SK-N-SH (cell line): ENCODE results near the gene APPL2. TPM values are rescaled to one million over a fixed set of nuclear protein-coding genes. Genes with fewer than 3 reads are reported as not detected.

ENCODE experiments used
- CTCF ChIA-PET: fragments of 300-600, 350-600 bp; formaldehyde crosslinking; extraction: SDS; loops from one replicate; lab custom pipeline; 2021; lab: Yijun Ruan, JAX
- POLR2A ChIA-PET: fragments of 350-600 bp; sonication (Branson Sonifier 250); formaldehyde crosslinking; extraction: SDS; loops from one replicate; lab custom pipeline; 2020; ENCODE audit warnings: antibody characterized with exemption, inconsistent platforms; lab: Yijun Ruan, JAX
- DNase-seq: peaks from one replicate; pipeline ENCODE4 v3.0.0; 2012
- H2AFZ ChIP-seq: fragments of 200-600 bp; sonication (generic); 2 replicates; pipeline ENCODE4 v1.8.1; 2016; ENCODE audit warnings: antibody characterized with exemption, mild to moderate bottlenecking, low read depth
- H3F3A ChIP-seq: fragments of 200-600 bp; sonication (generic); replicated peaks from 2 replicates; pipeline ENCODE3; 2016; ENCODE audit warnings: antibody characterized with exemption, mild to moderate bottlenecking; ENCODE audit not compliant: insufficient read depth
- H3K27ac ChIP-seq, 2 experiments: fragments of 200-500 bp in 1 of 2; fragments of 200-600 bp in 1 of 2; sonication (Bioruptor generic) in 1 of 2; sonication (generic), shearing (Covaris generic) in 1 of 2; 2 replicates each; pipeline versions ENCODE4 v1.5.1 to v1.6.1; 2014 to 2016; ENCODE audit warnings: low read depth in 2 of 2, inconsistent platforms in 1 of 2, low read length in 1 of 2, mild to moderate bottlenecking in 1 of 2, mixed read lengths in 1 of 2
- H3K27me3 ChIP-seq: fragments of 200-600 bp; sonication (generic), shearing (Covaris generic); 2 replicates; pipeline ENCODE4 v1.6.1; 2016; ENCODE audit warnings: mixed run types; ENCODE audit not compliant: insufficient read depth
- H3K36me3 ChIP-seq, 2 experiments: fragments of 200-500 bp in 1 of 2; fragments of 200-600 bp in 1 of 2; sonication (Bioruptor generic) in 1 of 2; sonication (generic) in 1 of 2; replicated peaks in 1 of 2; 2 replicates each; pipeline versions ENCODE3 to v1.5.1; 2014 to 2016; ENCODE audit warnings: low read length in 1 of 2, mild to moderate bottlenecking in 1 of 2; ENCODE audit not compliant: insufficient read depth in 2 of 2, control insufficient read depth in 1 of 2
- H3K4me1 ChIP-seq, 2 experiments: fragments of 200-500 bp in 1 of 2; fragments of 200-600 bp in 1 of 2; sonication (Bioruptor generic) in 1 of 2; sonication (generic), shearing (Covaris generic) in 1 of 2; 2 replicates each; pipeline versions ENCODE4 v1.5.1 to v1.6.1; 2014 to 2016; ENCODE audit warnings: low read depth in 1 of 2, low read length in 1 of 2, mixed run types in 1 of 2; ENCODE audit not compliant: insufficient read depth in 2 of 2, control insufficient read depth in 1 of 2
- H3K4me2 ChIP-seq: fragments of 200-600 bp; sonication (generic), shearing (Covaris generic); 2 replicates; pipeline ENCODE4 v1.6.1; 2017; ENCODE audit warnings: mixed run types
- H3K4me3 ChIP-seq, 2 experiments: fragments of 200-500 bp in 1 of 2; fragments of 200-600 bp in 1 of 2; sonication (Bioruptor generic) in 1 of 2; sonication (generic), shearing (Covaris generic) in 1 of 2; 2 replicates each; pipeline versions ENCODE4 v1.5.1 to v1.8.1; 2014 to 2016; ENCODE audit warnings: low read depth in 2 of 2, inconsistent platforms in 1 of 2, low read length in 1 of 2, mild to moderate bottlenecking in 1 of 2, mixed read lengths in 1 of 2, moderate library complexity in 1 of 2
- H3K79me2 ChIP-seq: fragments of 200-600 bp; sonication (generic); 2 replicates; pipeline ENCODE4 v1.8.1; 2017; ENCODE audit warnings: mild to moderate bottlenecking; ENCODE audit not compliant: insufficient read depth
- H3K9ac ChIP-seq: fragments of 200-600 bp; sonication (generic); 2 replicates; pipeline ENCODE4 v1.6.1; 2017; ENCODE audit warnings: mixed run types
- H3K9me2 ChIP-seq: fragments of 200-600 bp; sonication (generic); 2 replicates; pipeline ENCODE4 v1.6.1; 2017; ENCODE audit warnings: mixed run types
- H3K9me3 ChIP-seq: fragments of 200-600 bp; sonication (generic); 2 replicates; pipeline ENCODE4 v1.6.1; 2017; ENCODE audit warnings: mixed run types, mild to moderate bottlenecking, moderate library complexity
- H4K20me1 ChIP-seq: fragments of 200-600 bp; sonication (generic); 2 replicates; pipeline ENCODE4 v1.6.1; 2017; ENCODE audit warnings: mild to moderate bottlenecking, mixed run types; ENCODE audit not compliant: insufficient read depth
- ELF1 ChIP-seq: IDR thresholded peaks from 2 replicates; pipeline ENCODE4 v1.4.0; 2012
- EP300 ChIP-seq, 2 experiments: IDR thresholded peaks; 2 replicates each; pipeline versions ENCODE4 v1.4.0 to v1.6.1; 2012; ENCODE audit warnings: borderline replicate concordance in 1 of 2, low read depth in 1 of 2, low read length in 1 of 2
- FOSL2 ChIP-seq: IDR thresholded peaks from 2 replicates; pipeline ENCODE4 v1.4.0; 2012; ENCODE audit warnings: low read depth, mild to moderate bottlenecking, moderate library complexity, borderline replicate concordance
- FOXJ3 ChIP-seq: sonication (generic); formaldehyde crosslinking; IDR thresholded peaks from 2 replicates; pipeline ENCODE4 v1.5.1; 2020; ENCODE audit warnings: mild to moderate bottlenecking, missing genetic modification reagents
- FOXM1 ChIP-seq: IDR thresholded peaks from 2 replicates; pipeline ENCODE4 v1.4.0; 2012; ENCODE audit warnings: low read depth, mild to moderate bottlenecking
- MEF2A ChIP-seq: IDR thresholded peaks from 2 replicates; pipeline ENCODE4 v1.4.0; 2012; ENCODE audit warnings: low read depth, borderline replicate concordance
- NFIC ChIP-seq: IDR thresholded peaks from 2 replicates; pipeline ENCODE4 v1.4.0; 2012; ENCODE audit warnings: borderline replicate concordance
- POLR2AphosphoS5 ChIP-seq: IDR thresholded peaks from 2 replicates; pipeline ENCODE4 v1.6.1; 2012; ENCODE audit warnings: low read depth, low read length
- RAD21 ChIP-seq: IDR thresholded peaks from 2 replicates; pipeline ENCODE4 v1.6.1; 2012; ENCODE audit warnings: mild to moderate bottlenecking, low read length
- RFX5 ChIP-seq: IDR thresholded peaks from 2 replicates; pipeline ENCODE4 v1.6.1; 2012; ENCODE audit warnings: mild to moderate bottlenecking, improper control_type of control experiment, low read length
- TCF12 ChIP-seq: IDR thresholded peaks from 2 replicates; pipeline ENCODE4 v1.4.0; 2012
- TEAD4 ChIP-seq: IDR thresholded peaks from 2 replicates; pipeline ENCODE4 v1.4.0; 2012; ENCODE audit warnings: mild to moderate bottlenecking, borderline replicate concordance; ENCODE audit not compliant: insufficient read depth
- WGBS: methylation state at CpG from one replicate; pipeline ENCODE4 v1.1.6; 2017; ENCODE audit warnings: low lambda C conversion rate; 5-methylcytosine and 5-hydroxymethylcytosine counted together
- polyA plus RNA-seq, 3 experiments: library from polyadenylated mRNA; depleted of rRNA; stranded (reverse); fragments of >200 nt; gene quantifications; 2 replicates each; pipeline ENCODE4 v1.2.3, GENCODE V29; 2012
- TF ChIP-seq, protein P1 (sequence below): IDR thresholded peaks from 2 replicates; pipeline ENCODE4 v1.6.1; 2012; ENCODE audit warnings: mild to moderate bottlenecking, low read depth, low read length, moderate library complexity
- TF ChIP-seq, protein P2 (sequence below): IDR thresholded peaks from 2 replicates; pipeline ENCODE4; 2012
- TF ChIP-seq, protein P3 (sequence below): fragments of 150-350 bp; IDR thresholded peaks from 2 replicates; pipeline ENCODE4 v1.6.1; 2016; ENCODE audit warnings: mild to moderate bottlenecking, low read depth, low read length
- TF ChIP-seq, protein P4 (sequence below): IDR thresholded peaks from 2 replicates; pipeline ENCODE4 v1.4.0; 2012; ENCODE audit warnings: low read depth, borderline replicate concordance
- TF ChIP-seq, protein P5 (sequence below): IDR thresholded peaks from 2 replicates; pipeline ENCODE4 v1.4.0; 2012; ENCODE audit warnings: low read depth, borderline replicate concordance

Gene APPL2
- polyA plus RNA-seq, 1 of the 3 experiments (the other 2 are of a cell fraction), result 59.2 TPM

DNA sequence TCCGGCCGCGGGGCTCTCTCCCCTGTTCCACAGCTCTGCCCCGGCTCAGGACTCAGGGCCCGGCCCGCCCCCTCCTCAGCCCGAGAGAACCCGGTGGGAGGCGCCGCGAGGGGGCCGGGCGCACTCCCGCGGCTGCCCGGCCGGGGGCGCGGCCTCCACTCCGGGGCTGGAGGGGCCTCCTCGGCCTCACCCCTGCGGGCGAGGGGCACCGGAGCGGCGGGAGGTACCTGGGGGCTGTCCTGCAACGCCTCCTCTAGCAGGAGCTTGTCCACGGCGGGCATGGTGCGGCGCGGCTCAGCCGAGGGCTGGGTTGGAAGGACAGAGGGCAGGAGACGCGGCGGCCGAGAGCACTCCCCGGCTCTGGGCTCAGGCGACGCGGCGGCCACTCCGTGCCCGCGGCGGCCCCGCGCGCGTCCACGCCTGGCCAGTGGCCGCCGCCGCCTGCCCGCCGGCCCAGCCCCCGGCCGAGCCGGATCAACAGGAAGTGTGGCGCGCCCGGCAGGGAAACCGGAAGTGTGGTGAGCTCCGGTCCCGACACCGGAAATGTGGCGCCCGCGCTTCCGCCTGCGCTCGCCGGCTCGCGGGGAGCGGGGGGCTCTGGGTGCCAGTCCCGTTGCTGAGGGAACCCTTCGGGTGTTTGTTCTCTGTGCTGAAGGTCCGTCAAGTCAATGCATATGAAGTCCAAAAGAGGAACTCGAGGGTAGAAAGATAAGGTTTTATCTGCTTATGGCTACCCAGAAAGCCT is at the start of gene APPL2 (continued):
- TF ChIP-seq FOXJ3 (CRISPR knock-in tag), result 0 out of 2 replicates have a peak, but pooled peaks have one; percentile 23

DNA sequence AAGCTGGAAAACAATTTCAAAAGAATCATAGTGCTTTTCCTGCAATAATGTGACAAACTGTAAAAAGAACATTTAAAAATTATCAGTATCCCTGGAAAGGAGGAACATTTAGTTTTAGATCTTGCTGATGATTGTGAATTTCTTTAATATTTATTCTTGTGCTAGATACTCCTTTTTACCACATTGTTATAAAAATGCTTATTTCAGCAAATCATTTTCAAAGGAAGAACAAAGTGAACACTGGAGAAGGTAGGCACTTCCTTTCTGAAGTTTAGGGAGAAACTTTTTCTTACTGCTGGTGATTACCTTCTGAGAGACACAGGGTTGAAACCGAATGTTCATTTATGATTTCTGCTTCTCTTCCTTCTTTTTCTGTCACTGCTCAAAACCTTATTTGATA is 49.4 kb upstream of the APPL2 start:
- Histone ChIP-seq H3F3A (peaks cover 4% of the 10 kb centered on the region), H3K9ac (no peak overlapping the region), H3K4me2 (no peak overlapping the region), H2AFZ (no peak overlapping the region), H3K4me3 (no peak overlapping the region), H3K27ac (no peak overlapping the region), H3K9me3 (no peaks in the 10 kb centered on the region), H3K79me2 (no peaks in the 10 kb centered on the region; the same call in 1 of the 2 replicates), H3K9me2 (no peaks in the 10 kb centered on the region), H3K4me1 (peaks cover 0 to 3% of the 10 kb centered on the region in 2 experiments; a peak in 1 of 4 replicates), H3K36me3 (no peaks in the 10 kb centered on the region), H3K27me3 (no peaks in the 10 kb centered on the region), H4K20me1 (no peaks in the 10 kb centered on the region)
- WGBS, result 28% methylated on average over 1 of the region's 1 CpG
- CTCF ChIA-PET, result no interaction called here
- POLR2A ChIA-PET, result no interaction called here
- TF ChIP-seq FOXM1 (no peak), TCF12 (no peak), FOXJ3 (CRISPR knock-in tag) (no peak), RFX5 (no peak), RAD21 (no peak)
- TF ChIP-seq, protein P1, sequence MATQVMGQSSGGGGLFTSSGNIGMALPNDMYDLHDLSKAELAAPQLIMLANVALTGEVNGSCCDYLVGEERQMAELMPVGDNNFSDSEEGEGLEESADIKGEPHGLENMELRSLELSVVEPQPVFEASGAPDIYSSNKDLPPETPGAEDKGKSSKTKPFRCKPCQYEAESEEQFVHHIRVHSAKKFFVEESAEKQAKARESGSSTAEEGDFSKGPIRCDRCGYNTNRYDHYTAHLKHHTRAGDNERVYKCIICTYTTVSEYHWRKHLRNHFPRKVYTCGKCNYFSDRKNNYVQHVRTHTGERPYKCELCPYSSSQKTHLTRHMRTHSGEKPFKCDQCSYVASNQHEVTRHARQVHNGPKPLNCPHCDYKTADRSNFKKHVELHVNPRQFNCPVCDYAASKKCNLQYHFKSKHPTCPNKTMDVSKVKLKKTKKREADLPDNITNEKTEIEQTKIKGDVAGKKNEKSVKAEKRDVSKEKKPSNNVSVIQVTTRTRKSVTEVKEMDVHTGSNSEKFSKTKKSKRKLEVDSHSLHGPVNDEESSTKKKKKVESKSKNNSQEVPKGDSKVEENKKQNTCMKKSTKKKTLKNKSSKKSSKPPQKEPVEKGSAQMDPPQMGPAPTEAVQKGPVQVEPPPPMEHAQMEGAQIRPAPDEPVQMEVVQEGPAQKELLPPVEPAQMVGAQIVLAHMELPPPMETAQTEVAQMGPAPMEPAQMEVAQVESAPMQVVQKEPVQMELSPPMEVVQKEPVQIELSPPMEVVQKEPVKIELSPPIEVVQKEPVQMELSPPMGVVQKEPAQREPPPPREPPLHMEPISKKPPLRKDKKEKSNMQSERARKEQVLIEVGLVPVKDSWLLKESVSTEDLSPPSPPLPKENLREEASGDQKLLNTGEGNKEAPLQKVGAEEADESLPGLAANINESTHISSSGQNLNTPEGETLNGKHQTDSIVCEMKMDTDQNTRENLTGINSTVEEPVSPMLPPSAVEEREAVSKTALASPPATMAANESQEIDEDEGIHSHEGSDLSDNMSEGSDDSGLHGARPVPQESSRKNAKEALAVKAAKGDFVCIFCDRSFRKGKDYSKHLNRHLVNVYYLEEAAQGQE, result no peak
- no peak for DNase-seq

DNA sequence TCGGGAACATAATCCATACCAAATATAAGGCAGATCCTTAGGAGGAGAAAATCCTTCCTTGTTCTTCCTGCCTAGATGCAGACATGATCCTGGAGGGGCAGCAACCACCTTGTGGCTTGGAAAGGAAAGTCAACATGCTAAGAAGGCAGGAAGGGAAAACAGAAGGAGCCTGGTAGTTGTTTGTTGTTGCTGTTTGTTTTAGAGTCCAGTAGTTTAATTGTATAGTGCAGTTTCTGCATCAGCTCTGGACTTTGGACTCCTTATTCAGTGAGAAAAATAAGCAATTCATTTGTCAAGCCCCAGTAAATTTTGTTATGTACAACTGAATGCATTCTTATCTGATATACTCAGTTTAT is 45.7 kb upstream of the APPL2 start:
- no peaks in the 10 kb centered on the region for H3K27me3 ChIP-seq
- no peaks in the 10 kb centered on the region for H3K9me3 ChIP-seq
- H3K27ac ChIP-seq, result no peak overlapping the region
- no peaks in the 10 kb centered on the region for H3K9me2 ChIP-seq
- peaks cover 3% of the 10 kb centered on the region for H3F3A ChIP-seq
- H3K4me2 ChIP-seq, result no peak overlapping the region
- no peak overlapping the region for H3K9ac ChIP-seq
- no peaks in the 10 kb centered on the region; the same call in 1 of the 2 replicates for H3K79me2 ChIP-seq
- ChIA-PET CTCF (interaction anchor here (1.0 kb wide), 1 partner anchor 9 kb away, joined by 3 read pairs; no protein-coding TSS in a partner anchor), POLR2A (no interaction called here)
- H4K20me1 ChIP-seq, result no peaks in the 10 kb centered on the region
- H3K4me3 ChIP-seq, result no peak overlapping the region
- H3K36me3 ChIP-seq, result no peaks in the 10 kb centered on the region
- DNase-seq, result no peak
- peaks cover 0 to 3% of the 10 kb centered on the region in 2 experiments; a peak in 1 of 4 replicates for H3K4me1 ChIP-seq
- WGBS, result 89% methylated on average over 1 of the region's 1 CpG
- H2AFZ ChIP-seq, result peak overlapping the region; percentile 49; the same call in 1 of the 2 replicates
- no peak for TF ChIP-seq FOSL2
- TF ChIP-seq, protein P2, sequence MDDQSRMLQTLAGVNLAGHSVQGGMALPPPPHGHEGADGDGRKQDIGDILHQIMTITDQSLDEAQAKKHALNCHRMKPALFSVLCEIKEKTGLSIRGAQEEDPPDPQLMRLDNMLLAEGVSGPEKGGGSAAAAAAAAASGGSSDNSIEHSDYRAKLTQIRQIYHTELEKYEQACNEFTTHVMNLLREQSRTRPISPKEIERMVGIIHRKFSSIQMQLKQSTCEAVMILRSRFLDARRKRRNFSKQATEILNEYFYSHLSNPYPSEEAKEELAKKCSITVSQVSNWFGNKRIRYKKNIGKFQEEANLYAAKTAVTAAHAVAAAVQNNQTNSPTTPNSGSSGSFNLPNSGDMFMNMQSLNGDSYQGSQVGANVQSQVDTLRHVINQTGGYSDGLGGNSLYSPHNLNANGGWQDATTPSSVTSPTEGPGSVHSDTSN, result no peak
- TF ChIP-seq TEAD4, result no peak
- TF ChIP-seq POLR2AphosphoS5, result no peak
- TF ChIP-seq EP300 (IDR thresholded peaks at IDR 0.05; ENCODE audit: borderline replicate concordance in 1 of 2, low read depth in 1 of 2, low read length in 1 of 2), result no peak
- TF ChIP-seq MEF2A, result no peak
- TF ChIP-seq, protein P3, sequence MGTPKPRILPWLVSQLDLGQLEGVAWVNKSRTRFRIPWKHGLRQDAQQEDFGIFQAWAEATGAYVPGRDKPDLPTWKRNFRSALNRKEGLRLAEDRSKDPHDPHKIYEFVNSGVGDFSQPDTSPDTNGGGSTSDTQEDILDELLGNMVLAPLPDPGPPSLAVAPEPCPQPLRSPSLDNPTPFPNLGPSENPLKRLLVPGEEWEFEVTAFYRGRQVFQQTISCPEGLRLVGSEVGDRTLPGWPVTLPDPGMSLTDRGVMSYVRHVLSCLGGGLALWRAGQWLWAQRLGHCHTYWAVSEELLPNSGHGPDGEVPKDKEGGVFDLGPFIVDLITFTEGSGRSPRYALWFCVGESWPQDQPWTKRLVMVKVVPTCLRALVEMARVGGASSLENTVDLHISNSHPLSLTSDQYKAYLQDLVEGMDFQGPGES, result no peak
- no peak for TF ChIP-seq NFIC
- TF ChIP-seq, protein P4, sequence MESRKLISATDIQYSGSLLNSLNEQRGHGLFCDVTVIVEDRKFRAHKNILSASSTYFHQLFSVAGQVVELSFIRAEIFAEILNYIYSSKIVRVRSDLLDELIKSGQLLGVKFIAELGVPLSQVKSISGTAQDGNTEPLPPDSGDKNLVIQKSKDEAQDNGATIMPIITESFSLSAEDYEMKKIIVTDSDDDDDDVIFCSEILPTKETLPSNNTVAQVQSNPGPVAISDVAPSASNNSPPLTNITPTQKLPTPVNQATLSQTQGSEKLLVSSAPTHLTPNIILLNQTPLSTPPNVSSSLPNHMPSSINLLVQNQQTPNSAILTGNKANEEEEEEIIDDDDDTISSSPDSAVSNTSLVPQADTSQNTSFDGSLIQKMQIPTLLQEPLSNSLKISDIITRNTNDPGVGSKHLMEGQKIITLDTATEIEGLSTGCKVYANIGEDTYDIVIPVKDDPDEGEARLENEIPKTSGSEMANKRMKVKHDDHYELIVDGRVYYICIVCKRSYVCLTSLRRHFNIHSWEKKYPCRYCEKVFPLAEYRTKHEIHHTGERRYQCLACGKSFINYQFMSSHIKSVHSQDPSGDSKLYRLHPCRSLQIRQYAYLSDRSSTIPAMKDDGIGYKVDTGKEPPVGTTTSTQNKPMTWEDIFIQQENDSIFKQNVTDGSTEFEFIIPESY, result no peak
- no peak for TF ChIP-seq ELF1
- TF ChIP-seq, protein P5, sequence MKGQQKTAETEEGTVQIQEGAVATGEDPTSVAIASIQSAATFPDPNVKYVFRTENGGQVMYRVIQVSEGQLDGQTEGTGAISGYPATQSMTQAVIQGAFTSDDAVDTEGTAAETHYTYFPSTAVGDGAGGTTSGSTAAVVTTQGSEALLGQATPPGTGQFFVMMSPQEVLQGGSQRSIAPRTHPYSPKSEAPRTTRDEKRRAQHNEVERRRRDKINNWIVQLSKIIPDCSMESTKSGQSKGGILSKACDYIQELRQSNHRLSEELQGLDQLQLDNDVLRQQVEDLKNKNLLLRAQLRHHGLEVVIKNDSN, result no peak
